OCI-LY1 (cell line): ENCODE data around the gene WHAMM.
"Not testable (repeated sequence)": the region's sequence is repeated elsewhere in the genome, so short reads cannot be mapped to it uniquely, and the experiment has no call there.

Experiments
- H2AFZ ChIP-seq: fragments of 200-600 bp; sonication (generic), shearing (Covaris generic); 2 replicates; pipeline ENCODE4 v1.6.0; 2014; ENCODE audit warnings: antibody characterized with exemption, mild to moderate bottlenecking, low read length
- H3F3A ChIP-seq: fragments of 200-600 bp; sonication (generic), shearing (Covaris generic); 2 replicates; pipeline ENCODE4 v1.6.0; 2014; ENCODE audit warnings: mild to moderate bottlenecking, antibody characterized with exemption, low read length, moderate library complexity; ENCODE audit not compliant: insufficient read depth
- H3K27ac ChIP-seq: fragments of 200-600 bp; sonication (generic); 2 replicates; pipeline ENCODE4 v1.5.1; 2014; ENCODE audit warnings: low read length, mixed run types, mild to moderate bottlenecking, low read depth; ENCODE audit not compliant: poor library complexity, severe bottlenecking
- H3K27me3 ChIP-seq: fragments of 200-600 bp; sonication (generic); 2 replicates; pipeline ENCODE4 v1.6.0; 2014; ENCODE audit warnings: antibody characterized with exemption, mild to moderate bottlenecking, low read length, moderate library complexity; ENCODE audit not compliant: insufficient read depth
- H3K36me3 ChIP-seq: fragments of 200-600 bp; sonication (generic); 2 replicates; pipeline ENCODE4 v1.6.1; 2014; ENCODE audit warnings: mild to moderate bottlenecking, antibody characterized with exemption, low read length, moderate library complexity, mixed read lengths; ENCODE audit not compliant: insufficient read depth
- H3K4me1 ChIP-seq: fragments of 200-600 bp; sonication (generic); 2 replicates; pipeline ENCODE4 v1.5.1; 2014; ENCODE audit warnings: mild to moderate bottlenecking, low read length, moderate library complexity; ENCODE audit not compliant: insufficient read depth, severe bottlenecking
- H3K4me2 ChIP-seq: fragments of 200-600 bp; sonication (generic), shearing (Covaris generic); 2 replicates; pipeline ENCODE4 v1.6.1; 2014; ENCODE audit warnings: low read length
- H3K4me3 ChIP-seq: fragments of 200-600 bp; sonication (generic); 2 replicates; pipeline ENCODE4 v1.5.1; 2014; ENCODE audit warnings: low read length, low read depth, mild to moderate bottlenecking, mixed read lengths; ENCODE audit not compliant: poor library complexity, severe bottlenecking
- H3K79me2 ChIP-seq: fragments of 200-600 bp; shearing (Covaris generic); 2 replicates; pipeline ENCODE4 v1.6.1; 2016; ENCODE audit warnings: mixed run types, low read length, mixed read lengths; ENCODE audit not compliant: insufficient read depth
- H3K9ac ChIP-seq: fragments of 200-600 bp; sonication (generic), shearing (Covaris generic); 2 replicates; pipeline ENCODE4 v1.6.1; 2014; ENCODE audit warnings: mild to moderate bottlenecking, low read length, mixed read lengths
- H3K9me2 ChIP-seq: fragments of 200-600 bp; sonication (generic), shearing (Covaris generic); 2 replicates; pipeline ENCODE4 v1.6.1; 2014; ENCODE audit warnings: low read depth, mild to moderate bottlenecking, low read length, mixed read lengths
- H3K9me3 ChIP-seq: fragments of 200-600 bp; shearing (Covaris generic); 2 replicates; pipeline ENCODE4 v1.6.1; 2014; ENCODE audit warnings: low read length, mixed read lengths
- H4K20me1 ChIP-seq: fragments of 200-600 bp; sonication (generic), shearing (Covaris generic); 2 replicates; pipeline ENCODE4 v1.6.0; 2016; ENCODE audit warnings: mild to moderate bottlenecking, low read length; ENCODE audit not compliant: insufficient read depth
- CTCF ChIP-seq: fragments of 200-600 bp; sonication (generic), shearing (Covaris generic); IDR thresholded peaks from 2 replicates; pipeline ENCODE4 v1.5.1; 2017; ENCODE audit warnings: mild to moderate bottlenecking, antibody characterized with exemption, low read length, moderate library complexity, mixed read lengths
- EZH2 ChIP-seq: fragments of 200-600 bp; sonication (generic), shearing (Covaris generic); IDR thresholded peaks from 2 replicates; pipeline ENCODE4 v1.8.0; 2017; ENCODE audit warnings: borderline replicate concordance, mixed run types, mild to moderate bottlenecking, antibody characterized with exemption, low read length, moderate library complexity, mixed read lengths

The WHAMM gene

GRCh38 chr15:82764740-82765139 lies 44.7 kb upstream of the WHAMM start:
- no peak for TF ChIP-seq EZH2
- no peak for TF ChIP-seq CTCF
- no peaks in the 10 kb centered on the region for H4K20me1 ChIP-seq
- H3K4me2 ChIP-seq, result no peak overlapping the region
- no peak overlapping the region for H3K9ac ChIP-seq
- H3K79me2 ChIP-seq, result no peaks in the 10 kb centered on the region
- H2AFZ ChIP-seq, result no peak overlapping the region
- peaks cover 9% of the 10 kb centered on the region; the same call in 1 of the 2 replicates for H3K36me3 ChIP-seq
- no peaks in the 10 kb centered on the region for H3F3A ChIP-seq
- no peaks in the 10 kb centered on the region for H3K9me3 ChIP-seq
- H3K27me3 ChIP-seq, result no peaks in the 10 kb centered on the region
- no peak overlapping the region for H3K4me3 ChIP-seq
- H3K9me2 ChIP-seq, result no peaks in the 10 kb centered on the region
- no peak overlapping the region for H3K27ac ChIP-seq
- H3K4me1 ChIP-seq, result no peaks in the 10 kb centered on the region

GRCh38 chr15:82766201-82766600 lies 43.2 kb upstream of the WHAMM start:
- H3K4me1 ChIP-seq, H3K79me2 ChIP-seq, H3K27ac ChIP-seq, H3K36me3 ChIP-seq, H4K20me1 ChIP-seq, H3F3A ChIP-seq, H3K9me2 ChIP-seq, H2AFZ ChIP-seq, H3K9me3 ChIP-seq, H3K4me3 ChIP-seq, H3K4me2 ChIP-seq, H3K27me3 ChIP-seq, H3K9ac ChIP-seq: not testable (repeated sequence)

- Histone ChIP-seq H3K9me3 (no peaks in the 10 kb centered on the region), H3K9me2 (no peaks in the 10 kb centered on the region), H4K20me1 (no peaks in the 10 kb centered on the region), H3K4me3 (no peak overlapping the region), H3K9ac (no peak overlapping the region), H3K79me2 (no peaks in the 10 kb centered on the region), H3K27ac (no peak overlapping the region), H2AFZ (no peak overlapping the region), H3F3A (no peaks in the 10 kb centered on the region), H3K36me3 (no peaks in the 10 kb centered on the region), H3K27me3 (no peaks in the 10 kb centered on the region), H3K4me2 (no peak overlapping the region), H3K4me1 (no peaks in the 10 kb centered on the region)
- TF ChIP-seq EZH2, result no peak
- TF ChIP-seq CTCF, result no peak
These were observed 42.1 kb upstream of the WHAMM start for GRCh38 chr15:82767163-82767829.

GRCh38 chr15:82768414-82769054 lies 40.9 kb upstream of the WHAMM start:
- Histone ChIP-seq H3K9me2 (no peaks in the 10 kb centered on the region), H3K27me3 (no peaks in the 10 kb centered on the region), H3K79me2 (no peaks in the 10 kb centered on the region), H3K4me2 (no peak overlapping the region), H3K4me1 (no peaks in the 10 kb centered on the region), H3F3A (no peaks in the 10 kb centered on the region), H3K9me3 (no peaks in the 10 kb centered on the region), H3K27ac (no peak overlapping the region), H2AFZ (no peak overlapping the region), H3K36me3 (no peaks in the 10 kb centered on the region), H4K20me1 (no peaks in the 10 kb centered on the region), H3K4me3 (no peak overlapping the region), H3K9ac (no peak overlapping the region)
- TF ChIP-seq EZH2 (no peak), CTCF (no peak)
